ENCODE results near the gene RPS18. TPM values are rescaled to one million over a fixed set of nuclear protein-coding genes. Genes with fewer than 3 reads are reported as not detected.

Gene RPS18
- total and polyA plus RNA-seq, 2 of the 13 experiments (the other 11 are each of a cell fraction or from before 2014, with no cell fraction given): 3,896 to 5,806 TPM

- TF ChIP-seq, protein P1, sequence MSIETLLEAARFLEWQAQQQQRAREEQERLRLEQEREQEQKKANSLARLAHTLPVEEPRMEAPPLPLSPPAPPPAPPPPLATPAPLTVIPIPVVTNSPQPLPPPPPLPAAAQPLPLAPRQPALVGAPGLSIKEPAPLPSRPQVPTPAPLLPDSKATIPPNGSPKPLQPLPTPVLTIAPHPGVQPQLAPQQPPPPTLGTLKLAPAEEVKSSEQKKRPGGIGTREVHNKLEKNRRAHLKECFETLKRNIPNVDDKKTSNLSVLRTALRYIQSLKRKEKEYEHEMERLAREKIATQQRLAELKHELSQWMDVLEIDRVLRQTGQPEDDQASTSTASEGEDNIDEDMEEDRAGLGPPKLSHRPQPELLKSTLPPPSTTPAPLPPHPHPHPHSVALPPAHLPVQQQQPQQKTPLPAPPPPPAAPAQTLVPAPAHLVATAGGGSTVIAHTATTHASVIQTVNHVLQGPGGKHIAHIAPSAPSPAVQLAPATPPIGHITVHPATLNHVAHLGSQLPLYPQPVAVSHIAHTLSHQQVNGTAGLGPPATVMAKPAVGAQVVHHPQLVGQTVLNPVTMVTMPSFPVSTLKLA (IDR thresholded peaks at IDR 0.05): peak; percentile 77
- TF ChIP-seq HCFC1 (IDR thresholded peaks at IDR 0.05; ENCODE audit: low read depth, low read length) (peak; percentile 87), HNF1A (IDR thresholded peaks at IDR 0.05; ENCODE audit: low read depth) (no peak; the same call in 1 of the 2 replicates), HNF1A (CRISPR knock-in tag; IDR thresholded peaks at IDR 0.05; ENCODE audit: borderline replicate concordance) (peak; percentile 46; the same call in 1 of the 2 replicates), THRA (CRISPR knock-in tag; IDR thresholded peaks at IDR 0.05; ENCODE audit: borderline replicate concordance) (no peak), NFIC (IDR thresholded peaks at IDR 0.05; ENCODE audit: low read length) (peak; percentile 82), SOX6 (IDR thresholded peaks at IDR 0.05) (no peak), SOX6 (CRISPR knock-in tag; IDR thresholded peaks at IDR 0.05) (no peak), ZNF781 (CRISPR knock-in tag; IDR thresholded peaks at IDR 0.05; ENCODE audit: borderline replicate concordance, not compliant biosample characterization) (no peak), JUN (CRISPR knock-in tag; IDR thresholded peaks at IDR 0.05) (no peak; the same call in 1 of the 2 replicates), XRCC5 (optimal IDR thresholded peaks at IDR 0.05; ENCODE audit: low read length) (no peak), STAT5B (CRISPR knock-in tag; IDR thresholded peaks at IDR 0.05) (no peak), CSRNP2 (CRISPR knock-in tag; conservative IDR thresholded peaks at IDR 0.05; ENCODE audit: low read depth) (no peak), CEBPB (IDR thresholded peaks at IDR 0.05; ENCODE audit: borderline replicate concordance, low read depth, low read length) (no peak), ATF4 (CRISPR knock-in tag; IDR thresholded peaks at IDR 0.05) (peak in 1 of 2 experiments; percentile 70; a peak in 2 of 4 replicates), DNMT1 (CRISPR knock-in tag; IDR thresholded peaks at IDR 0.05) (no peak), JDP2 (CRISPR knock-in tag; IDR thresholded peaks at IDR 0.05; ENCODE audit: borderline replicate concordance) (no peak), PLSCR1 (CRISPR knock-in tag; IDR thresholded peaks at IDR 0.05; ENCODE audit: borderline replicate concordance) (no peak)
These were observed 17.3 kb downstream of the RPS18 start, which contains the start of the genes PFDN6 and WDR46 (continued) for GRCh38 chr6:33288921-33289783.

Measured in HepG2 (cell line).